D341Med (cell line): ENCODE data around the gene SKIDA1.

Source experiments
- DNase-seq: peaks from one replicate; pipeline ENCODE4 v3.0.0; 2012; ENCODE audit warnings: low spot score

Gene SKIDA1

DNA sequence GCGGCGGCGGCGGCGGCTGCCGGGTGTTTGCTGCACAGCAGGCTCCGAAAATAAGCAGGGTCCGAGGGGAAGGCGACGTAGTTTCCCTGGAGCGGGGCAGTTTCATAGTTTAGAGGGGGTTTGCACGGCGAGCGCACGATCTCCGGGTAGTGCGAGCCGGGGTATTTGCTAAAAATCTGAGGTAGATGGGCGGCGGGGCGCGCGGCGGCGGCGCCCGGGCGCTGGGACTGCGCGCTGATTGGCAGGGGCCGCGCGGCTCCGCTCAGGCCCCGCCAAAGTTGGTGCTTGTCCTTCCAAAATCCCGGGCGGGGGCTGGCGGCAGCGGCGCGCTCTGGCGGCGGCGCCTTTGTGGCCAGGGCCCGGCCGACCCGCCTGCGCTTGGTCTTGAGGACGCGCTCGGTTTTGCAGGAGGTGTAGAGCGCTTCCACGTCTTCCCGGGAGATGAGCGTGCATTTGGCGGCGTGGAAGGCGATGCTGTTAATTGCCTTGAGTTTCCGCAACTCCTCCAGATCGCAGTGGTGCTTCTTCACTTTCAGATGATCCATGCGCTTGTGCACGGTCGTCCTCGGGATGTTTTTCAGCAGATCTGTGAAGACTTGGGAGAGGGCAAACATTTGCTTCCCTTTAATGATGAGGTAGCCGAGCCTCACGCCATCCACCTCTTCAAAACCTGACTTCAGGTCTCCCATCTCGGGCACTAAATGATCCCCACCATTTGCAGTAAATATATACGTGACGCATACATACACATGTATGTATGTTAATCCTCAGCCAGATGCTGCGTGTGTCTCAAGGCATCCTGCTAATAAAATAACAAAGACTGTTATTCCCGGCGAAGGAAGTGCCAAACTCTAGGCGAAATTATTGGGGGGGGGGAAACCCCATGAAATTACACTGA is 8.1 kb downstream of the SKIDA1 start:
- DNase-seq, result peak; percentile 82

GRCh38 chr10:21516242-21517131 is 9.0 kb downstream of the SKIDA1 start:
- peak; percentile 72 for DNase-seq

GRCh38 chr10:21515361-21516241 is 9.9 kb downstream of the SKIDA1 start:
- DNase-seq, result no peak

DNA sequence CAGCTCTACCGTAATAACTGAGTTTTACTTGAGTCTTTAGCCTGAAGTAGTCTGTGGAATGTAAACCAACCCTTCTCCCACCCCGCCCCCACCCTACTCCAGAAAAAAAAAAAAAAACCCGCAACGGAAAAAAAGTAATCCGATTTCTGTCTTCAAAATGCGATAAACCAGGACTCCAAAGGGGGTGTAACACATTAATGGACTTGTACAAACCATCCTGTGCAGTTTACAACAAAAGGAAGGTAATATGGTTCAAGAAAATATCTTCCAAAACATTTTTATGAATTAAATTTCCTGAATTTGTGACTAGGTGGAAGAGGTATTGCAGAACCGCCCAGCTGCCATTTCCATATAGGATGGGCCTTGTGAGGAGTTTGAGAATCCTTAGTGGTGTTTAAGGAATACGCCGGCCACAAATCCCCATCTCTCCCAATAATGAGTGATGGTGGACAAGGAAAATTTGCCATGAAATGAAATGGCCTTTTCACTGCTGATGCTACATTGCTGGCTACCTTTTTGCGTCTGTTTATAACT is 10.6 kb downstream of the SKIDA1 start:
- no peak for DNase-seq

DNA sequence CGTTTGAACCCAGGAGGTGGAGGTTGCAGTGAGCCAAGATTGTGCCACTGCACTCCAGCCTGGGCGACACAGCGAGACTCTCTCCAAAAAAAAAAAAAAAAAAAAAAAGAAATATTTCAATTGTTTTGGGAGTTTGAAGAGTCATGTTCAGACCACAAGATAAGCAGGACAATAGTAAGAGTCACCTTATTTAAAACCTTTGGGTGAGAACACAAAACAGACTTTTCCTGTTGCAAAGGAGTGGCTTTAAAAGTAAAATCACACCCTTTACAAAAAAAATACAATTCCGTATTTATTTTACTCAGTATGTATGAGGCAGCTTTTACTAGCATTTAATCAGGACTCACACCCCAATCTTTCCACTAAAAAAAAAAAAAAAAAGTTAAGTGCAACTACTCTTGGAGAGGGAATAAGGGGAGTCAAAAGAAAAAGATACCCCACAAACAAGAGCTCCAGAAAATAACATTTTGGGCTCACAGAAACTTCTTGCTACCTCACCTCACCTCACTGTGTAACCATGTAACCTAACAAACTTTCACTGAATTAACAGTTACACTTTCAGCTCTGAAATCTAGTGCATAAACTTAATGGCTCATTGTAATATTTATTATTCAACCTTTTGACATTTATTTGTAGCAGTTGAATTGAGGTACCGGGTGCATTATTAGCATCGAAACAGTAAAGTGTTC is 11.2 kb downstream of the SKIDA1 start:
- no peak for DNase-seq

DNA sequence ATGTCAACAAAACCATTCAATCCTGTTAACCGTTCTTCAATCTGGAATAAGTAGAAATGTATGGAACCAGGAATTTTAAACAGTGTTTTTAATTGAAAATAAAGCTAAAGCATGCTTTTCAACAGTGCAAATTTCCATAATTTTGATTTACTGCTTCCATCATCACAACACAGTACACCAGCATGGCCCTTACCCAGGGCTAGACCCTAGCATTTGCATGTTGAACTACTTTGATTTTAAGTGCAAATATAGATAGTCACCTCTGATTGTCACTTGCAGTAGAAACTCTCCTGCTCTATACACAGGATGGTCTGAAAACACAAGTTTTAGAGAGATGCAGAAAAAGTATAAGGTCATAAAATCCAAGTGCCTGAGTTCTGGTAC is 12.1 kb downstream of the SKIDA1 start:
- no peak for DNase-seq

DNA sequence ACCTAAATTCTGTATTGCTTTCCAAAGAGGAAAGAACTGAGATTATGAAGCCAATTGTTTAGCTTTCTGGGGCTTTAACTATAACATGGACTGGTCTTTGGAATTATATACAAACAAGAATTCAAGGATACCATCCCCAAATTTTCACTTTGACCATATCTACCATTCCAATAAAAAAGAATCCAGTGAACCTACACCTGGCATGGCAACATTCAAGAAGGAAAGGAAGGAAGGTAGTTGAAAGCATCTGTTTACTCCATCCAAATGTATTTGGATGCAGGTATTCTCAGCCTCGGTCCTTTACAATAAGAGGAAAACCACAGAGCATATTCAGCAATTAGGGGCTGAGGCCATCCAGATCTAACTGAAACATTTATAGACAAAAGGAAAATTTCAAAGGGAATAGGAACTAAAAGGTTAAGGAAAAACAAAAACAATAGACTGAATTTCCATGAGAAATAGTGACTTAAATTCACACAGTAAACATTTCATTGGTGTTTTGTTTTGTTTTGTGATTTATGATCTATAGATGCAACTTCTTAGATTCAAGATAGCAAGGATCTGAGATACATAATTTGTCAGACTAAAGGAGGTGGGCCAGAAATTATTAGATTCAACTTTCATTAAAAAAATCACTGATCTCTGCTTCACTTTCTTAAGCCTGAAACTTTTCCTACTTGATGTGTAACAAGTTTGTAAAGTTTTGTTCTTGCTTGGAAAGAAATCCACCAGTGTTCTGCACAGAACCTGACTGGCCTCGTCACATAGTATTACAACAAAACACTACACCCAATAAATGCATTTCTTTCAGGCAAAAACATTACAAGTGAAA is 12.7 kb downstream of the SKIDA1 start:
- DNase-seq, result no peak

DNA sequence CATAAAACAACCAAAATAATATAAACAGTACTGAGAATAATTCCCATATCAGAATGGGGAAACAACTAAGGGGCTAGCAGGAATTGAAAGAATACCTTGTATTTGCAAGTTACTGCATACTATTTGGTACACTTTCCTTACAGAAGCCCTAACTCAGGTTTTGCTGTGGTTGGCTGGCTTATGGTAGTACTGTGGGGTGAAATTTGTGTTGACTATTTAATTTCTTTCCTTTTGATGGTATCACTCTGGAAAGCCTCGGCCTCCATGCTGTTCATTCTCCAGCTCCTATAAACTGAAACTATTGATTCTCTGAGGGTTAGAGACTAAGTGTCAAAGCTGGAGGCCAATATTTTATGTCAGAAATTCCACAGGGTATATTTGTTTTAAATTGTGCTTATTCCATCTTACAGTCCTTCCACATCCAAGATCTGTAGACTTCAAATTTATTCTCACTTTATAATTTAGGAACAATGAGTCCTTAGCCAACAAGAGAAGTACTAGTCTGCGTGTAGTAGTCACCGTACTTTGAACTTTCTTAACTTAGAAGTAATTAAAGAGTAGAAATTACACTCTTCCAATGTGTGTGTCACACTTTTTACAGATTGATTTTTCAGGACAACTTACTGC is 13.4 kb downstream of the SKIDA1 start:
- no peak for DNase-seq

GRCh38 chr10:21511095-21511570 is 14.3 kb downstream of the SKIDA1 start:
- no peak for DNase-seq

- DNase-seq, result no peak
These were observed 15.0 kb downstream of the SKIDA1 start for GRCh38 chr10:21510241-21511094.

DNA sequence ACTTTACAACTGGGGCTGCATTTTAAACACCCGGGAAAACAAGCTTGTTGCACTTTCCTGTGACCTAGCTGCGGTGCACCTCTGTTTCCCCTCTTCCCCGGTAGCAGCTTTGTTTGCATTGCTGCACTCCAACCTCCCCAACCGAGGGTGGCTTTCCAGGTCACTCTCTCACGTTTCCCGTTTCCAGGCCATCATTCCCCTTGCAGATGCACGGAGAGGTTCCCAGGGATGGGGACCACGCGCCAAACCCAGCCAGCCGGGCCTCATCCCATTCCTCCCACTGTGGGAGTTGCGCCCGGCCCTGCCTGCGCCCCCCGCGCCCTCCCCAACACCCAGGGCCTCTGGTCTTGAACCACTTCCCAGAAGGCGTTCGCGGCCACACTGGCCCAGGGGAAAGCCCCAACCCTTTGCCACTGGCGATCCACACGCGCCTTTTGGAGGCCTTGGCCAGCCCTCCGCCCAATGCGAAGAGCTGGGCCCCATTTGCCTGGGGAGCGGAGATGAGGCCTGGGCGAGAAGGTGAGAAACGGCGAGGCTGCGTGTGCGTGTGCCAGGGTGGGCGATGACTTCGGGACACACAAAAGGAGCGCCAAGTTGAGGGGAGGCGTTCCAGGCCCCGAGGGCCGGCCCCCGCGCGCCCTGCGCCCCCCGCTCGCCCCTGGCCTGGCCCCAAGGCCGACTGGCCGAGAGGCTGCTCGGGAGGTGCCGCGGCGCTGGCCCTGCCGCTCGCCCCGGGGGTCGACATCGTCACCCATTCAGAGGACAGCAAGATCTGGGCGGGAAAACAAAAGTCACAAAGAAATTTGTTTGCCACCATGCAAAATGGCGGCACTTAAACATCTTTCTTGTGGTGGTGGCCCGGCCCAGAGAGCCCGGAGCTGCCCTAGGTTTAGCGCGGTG is 15.9 kb downstream of the SKIDA1 start:
- no peak for DNase-seq

- no peak for DNase-seq
These were observed 16.7 kb downstream of the SKIDA1 start for GRCh38 chr10:21508706-21509331.

GRCh38 chr10:21507150-21507549 is 18.3 kb downstream of the SKIDA1 start:
- no peak for DNase-seq

- no peak for DNase-seq
These were observed 19.1 kb downstream of the SKIDA1 start for GRCh38 chr10:21506351-21506750.

DNA sequence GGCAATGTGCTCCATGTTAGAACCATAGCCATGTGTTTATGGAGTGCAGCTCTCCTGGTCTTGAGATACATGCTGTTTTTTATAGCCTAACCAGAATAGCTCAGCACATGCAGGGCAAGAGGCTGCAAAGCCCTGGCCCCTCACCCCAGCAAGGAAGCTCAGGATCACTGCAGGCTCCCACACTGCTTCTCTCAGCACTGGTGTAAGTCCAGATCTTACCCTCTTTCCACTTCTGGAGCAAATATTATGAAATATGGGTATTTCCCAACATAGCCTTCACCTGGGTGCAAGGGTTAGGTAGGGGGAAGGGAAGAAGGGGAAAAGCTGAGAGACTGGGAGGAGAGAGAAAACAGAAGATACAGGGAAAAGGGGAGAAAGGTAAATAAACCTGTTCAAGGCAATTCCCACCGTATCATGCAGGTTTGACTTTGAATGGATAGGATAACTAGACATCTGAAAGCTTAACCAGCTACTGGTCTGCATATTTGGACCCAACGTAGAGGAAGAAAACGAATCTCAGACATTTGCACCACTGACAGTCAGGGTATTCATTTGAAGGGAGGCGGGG is 19.7 kb downstream of the SKIDA1 start:
- DNase-seq, result no peak

- DNase-seq, result no peak
These were observed 21.9 kb downstream of the SKIDA1 start for GRCh38 chr10:21503542-21503941.

GRCh38 chr10:21502348-21502740 is 23.1 kb downstream of the SKIDA1 start:
- no peak for DNase-seq
